ENCODE results near the gene RIN1. TPM values are rescaled to one million over a fixed set of nuclear protein-coding genes. Genes with fewer than 3 reads are reported as not detected.
A peak's percentile ranks its signal among the peaks of the same experiment; 100 is the strongest.

Gene RIN1
- total RNA-seq, 1 donor from 2014 or later: 4.7 TPM

GRCh38 chr11:66299186-66299585 is 37.0 kb downstream of the RIN1 start:
- no peak for DNase-seq (ENCODE audit: low read depth in 2 of 2)

- no peak for DNase-seq (ENCODE audit: low read depth in 2 of 2)
Measured at GRCh38 chr11:66297610-66298009, 38.6 kb downstream of the RIN1 start.

GRCh38 chr11:66294626-66295620 is 41.3 kb downstream of the RIN1 start:
- DNase-seq (ENCODE audit: low read depth in 2 of 2): no peak

GRCh38 chr11:66293777-66294625 is 42.2 kb downstream of the RIN1 start:
- no peak for DNase-seq (ENCODE audit: low read depth in 2 of 2)

GRCh38 chr11:66293352-66293751 is 42.9 kb downstream of the RIN1 start:
- DNase-seq (ENCODE audit: low read depth in 2 of 2): no peak

GRCh38 chr11:66292543-66293332 is 43.5 kb downstream of the RIN1 start:
- DNase-seq (ENCODE audit: low read depth in 2 of 2): no peak

- DNase-seq (ENCODE audit: low read depth in 2 of 2): no peak
Measured at GRCh38 chr11:66291706-66292542, 44.3 kb downstream of the RIN1 start, which contains the start of gene TMEM151A. Gene TMEM151A (plus strand): TSS chr11:66291894. CDS start chr11:66292014, 120 bp downstream.

- no peak for DNase-seq (ENCODE audit: low read depth in 2 of 2)
Measured at GRCh38 chr11:66291303-66291705, 44.9 kb downstream of the RIN1 start.

- DNase-seq (ENCODE audit: low read depth in 2 of 2): no peak
Measured at GRCh38 chr11:66290330-66290621, 46.0 kb downstream of the RIN1 start.

GRCh38 chr11:66289548-66290329 is 46.5 kb downstream of the RIN1 start:
- peak; percentile 51 to 89 for DNase-seq (ENCODE audit: low read depth in 2 of 2)

- peak; percentile 99 to 100 for DNase-seq (ENCODE audit: low read depth in 2 of 2)
Measured at GRCh38 chr11:66288671-66289547, 47.3 kb downstream of the RIN1 start, which contains the start of gene YIF1A. Gene YIF1A (minus strand): TSS chr11:66289143. CDS start chr11:66288985, 158 bp downstream.

- DNase-seq (ENCODE audit: low read depth in 2 of 2): no peak
Measured at GRCh38 chr11:66287889-66288670, 48.2 kb downstream of the RIN1 start.

- DNase-seq (ENCODE audit: low read depth in 2 of 2): no peak
Measured at GRCh38 chr11:66287211-66287888, 48.9 kb downstream of the RIN1 start.

- no peak for DNase-seq (ENCODE audit: low read depth in 2 of 2)
Measured at GRCh38 chr11:66286699-66287098, 49.5 kb downstream of the RIN1 start.

GRCh38 chr11:66285250-66285947 is 50.8 kb downstream of the RIN1 start:
- DNase-seq (ENCODE audit: low read depth in 2 of 2): no peak

GRCh38 chr11:66284526-66285078 is 51.6 kb downstream of the RIN1 start:
- no peak for DNase-seq (ENCODE audit: low read depth in 2 of 2)

Data from dermis microvascular lymphatic vessel endothelial cell (primary cell).